K562 (cell line): ENCODE data around the gene LMAN2L. TPM values are rescaled to one million over a fixed set of nuclear protein-coding genes. Genes with fewer than 3 reads are reported as not detected.

Experiments
- ARID4B ChIP-seq: sonication (generic); formaldehyde crosslinking; IDR thresholded peaks from 2 replicates; pipeline ENCODE4 v1.8.0; 2022; ENCODE audit warnings: mild to moderate bottlenecking, missing genetic modification reagents
- ATF2 ChIP-seq: sonication (generic); formaldehyde crosslinking; IDR thresholded peaks from 2 replicates; pipeline ENCODE4 v1.8.1; 2022; ENCODE audit warnings: missing genetic modification reagents
- CAMTA2 ChIP-seq: fragments of 250-450 bp; sonication (Bioruptor Pico); conservative IDR thresholded peaks from 2 replicates; pipeline ENCODE4 v1.5.1; 2022
- DMBX1 ChIP-seq: fragments of 250-450 bp; sonication (Bioruptor Pico); IDR thresholded peaks from 2 replicates; pipeline ENCODE4 v1.8.0; 2022; ENCODE audit warnings: inconsistent platforms, mild to moderate bottlenecking, moderate library complexity, borderline replicate concordance
- POLR2B ChIP-seq: fragments of 450-650 bp; IDR thresholded peaks from 2 replicates; pipeline ENCODE4 v1.6.1; 2018; ENCODE audit warnings: low read depth; ENCODE audit not compliant: partially characterized antibody
- polyA plus RNA-seq, 8 experiments: library from polyadenylated mRNA; depleted of rRNA in 4 of 8; stranded (reverse) in 5 of 8; unstranded in 3 of 8; fragments of >200 nt; fragmentation: Nextera tagmentation in 2 of 8; fragmentation: Illumina TruSeq in 1 of 8; extraction: Ambion mirVana in 2 of 8; extraction: Trizol in 1 of 8; gene quantifications; 2 replicates each; pipeline versions ENCODE4 v1.2.1 to v1.2.3, GENCODE V29; 2011 to 2014; ENCODE audit warnings: inconsistent platforms in 1 of 8, missing spikeins in 1 of 8
- total RNA-seq, 7 experiments: library from RNA; depleted of rRNA in 6 of 7; stranded (reverse); fragments of >200 nt in 6 of 7; fragmentation: Illumina TruSeq in 2 of 7; extraction: Trizol in 2 of 7; gene quantifications; 2 replicates each; pipeline versions ENCODE4 v1.2.1 to v1.2.3, GENCODE V29; 2011 to 2021; ENCODE audit warnings: low replicate concordance in 1 of 7

Gene LMAN2L
- total and polyA plus RNA-seq, 9 of the 15 experiments (the other 6 are each of a cell fraction or from before 2014, with no cell fraction given) = 7.2 to 37.7 (median 12.5) TPM

GRCh38 chr2:96753661-96754282 lies 13.9 kb upstream of the LMAN2L start (continued):
- TF ChIP-seq ARID4B (CRISPR knock-in tag) = no peak
- TF ChIP-seq ATF2 (CRISPR knock-in tag) = no peak
- TF ChIP-seq CAMTA2 (CRISPR knock-in tag) = no peak
- TF ChIP-seq DMBX1 (CRISPR knock-in tag) = no peak
- TF ChIP-seq POLR2B = no peak
